Skeletal muscle cell (primary cell): Measurements from ENCODE around the gene DHRSX.
"Not testable (repeated sequence)": the region's sequence is repeated elsewhere in the genome, so short reads cannot be mapped to it uniquely, and the experiment has no call there.

Experiments used
- DNase-seq: peaks from one replicate; pipeline ENCODE4 v3.0.0-alpha.2; 2010; ENCODE audit warnings: low read depth
- H3K4me3 ChIP-seq: 2 replicates; pipeline ENCODE4 v1.5.1; 2011; ENCODE audit warnings: low read depth, mild to moderate bottlenecking, control low read depth, low read length, moderate library complexity

Gene DHRSX

GRCh38 chrX:2214138-2214823 is 286.5 kb downstream of the DHRSX start:
- DNase-seq, H3K4me3 ChIP-seq: not testable (repeated sequence)

- not testable (repeated sequence) for H3K4me3 ChIP-seq, DNase-seq
Observed at GRCh38 chrX:2211667-2212066, 289.1 kb downstream of the DHRSX start.

GRCh38 chrX:2193273-2193592 is 307.5 kb downstream of the DHRSX start:
- no peak for DNase-seq
- H3K4me3 ChIP-seq, result no peak overlapping the region

GRCh38 chrX:2192584-2193272 is 308.0 kb downstream of the DHRSX start:
- no peak for DNase-seq
- H3K4me3 ChIP-seq, result no peak overlapping the region

GRCh38 chrX:2188840-2189239 is 311.9 kb downstream of the DHRSX start:
- no peak for DNase-seq
- H3K4me3 ChIP-seq, result no peak overlapping the region

GRCh38 chrX:2188330-2188792 is 312.4 kb downstream of the DHRSX start:
- H3K4me3 ChIP-seq, result no peak overlapping the region
- no peak for DNase-seq

- DNase-seq, result no peak
- no peak overlapping the region for H3K4me3 ChIP-seq
Observed at GRCh38 chrX:2187352-2188115, 313.2 kb downstream of the DHRSX start.

GRCh38 chrX:2185341-2186082 is 315.3 kb downstream of the DHRSX start:
- DNase-seq, result no peak
- no peak overlapping the region for H3K4me3 ChIP-seq

- no peak for DNase-seq
- no peak overlapping the region for H3K4me3 ChIP-seq
Observed at GRCh38 chrX:2184089-2184488, 316.7 kb downstream of the DHRSX start.

- no peak overlapping the region for H3K4me3 ChIP-seq
- DNase-seq, result no peak
Observed at GRCh38 chrX:2183193-2183725, 317.5 kb downstream of the DHRSX start.

- DNase-seq, result no peak
- H3K4me3 ChIP-seq, result no peak overlapping the region
Observed at GRCh38 chrX:2177541-2177940, 323.2 kb downstream of the DHRSX start.

- DNase-seq, result no peak
- no peak overlapping the region for H3K4me3 ChIP-seq
Observed at GRCh38 chrX:2176733-2177132, 324.0 kb downstream of the DHRSX start.

- no peak overlapping the region for H3K4me3 ChIP-seq
- no peak for DNase-seq
Observed at GRCh38 chrX:2176274-2176673, 324.5 kb downstream of the DHRSX start.

- no peak overlapping the region for H3K4me3 ChIP-seq
- no peak for DNase-seq
Observed at GRCh38 chrX:2172359-2172758, 328.4 kb downstream of the DHRSX start.
